H1 (cell line): ENCODE data around the gene INPP4B. TPM values are rescaled to one million over a fixed set of nuclear protein-coding genes. Genes with fewer than 3 reads are reported as not detected.

ENCODE experiments used
- CTCF ChIA-PET: fragments of 300-600 bp; sonication (Branson Sonifier 250); formaldehyde crosslinking; loops from one replicate; lab custom pipeline; 2021; ENCODE audit not compliant: partially characterized antibody; lab: Charles Lee
- POLR2A ChIA-PET: fragments of 300-600 bp; sonication (Branson Sonifier 250); formaldehyde crosslinking; loops from one replicate; lab custom pipeline; 2021; ENCODE audit warnings: inconsistent platforms; ENCODE audit not compliant: partially characterized antibody; lab: Charles Lee
- DNase-seq, 2 experiments: peaks; one replicate each; pipeline versions ENCODE4 v3.0.0 to v3.0.0-alpha.2; 2010 to 2022; ENCODE audit warnings: low spot score in 2 of 2, low read depth in 1 of 2, mixed read lengths in 1 of 2
- FAIRE-seq: peaks from 2 replicates; lab custom pipeline; 2011; peaks lifted over from hg19 to GRCh38; lab: Jason Lieb, UNC
- H2AFZ ChIP-seq: 2 replicates; pipeline ENCODE4 v1.8.1; 2012; ENCODE audit warnings: low read length, inconsistent platforms
- H2AK5ac ChIP-seq: 2 replicates; pipeline ENCODE4 v1.6.1; 2013; ENCODE audit warnings: low read depth, low read length
- H2BK120ac ChIP-seq: replicated peaks from 2 replicates; pipeline ENCODE3; 2013; ENCODE audit warnings: low read depth, low read length, inconsistent platforms
- H2BK12ac ChIP-seq: 2 replicates; pipeline ENCODE4 v1.6.1; 2013; ENCODE audit warnings: low read depth, low read length
- H2BK15ac ChIP-seq: 2 replicates; pipeline ENCODE4 v1.6.1; 2013; ENCODE audit warnings: low read length
- H2BK20ac ChIP-seq: 2 replicates; pipeline ENCODE4 v1.6.1; 2013; ENCODE audit warnings: low read length
- H2BK5ac ChIP-seq: 2 replicates; pipeline ENCODE4 v1.6.1; 2013; ENCODE audit warnings: low read depth, low read length
- H3K14ac ChIP-seq: 2 replicates; pipeline ENCODE4 v1.6.1; 2013; ENCODE audit warnings: inconsistent platforms; ENCODE audit not compliant: insufficient read length
- H3K18ac ChIP-seq: 2 replicates; pipeline ENCODE4 v1.6.1; 2013; ENCODE audit warnings: low read length; ENCODE audit errors: extremely low read depth
- H3K23ac ChIP-seq: 2 replicates; pipeline ENCODE4 v1.6.1; 2013; ENCODE audit warnings: inconsistent platforms; ENCODE audit not compliant: insufficient read length
- H3K23me2 ChIP-seq: 2 replicates; pipeline ENCODE4 v1.6.1; 2013; ENCODE audit warnings: low read depth, low read length
- H3K27ac ChIP-seq: 2 replicates; pipeline ENCODE4 v1.6.1; 2011; ENCODE audit warnings: low read depth, low read length, inconsistent platforms
- H3K27me3 ChIP-seq, 4 experiments: replicated peaks in 1 of 4; 1 replicate in 1 of 4; 2 replicates in 3 of 4; pipeline versions ENCODE4 v1.6.1 to v1.8.1; 2011 to 2013; ENCODE audit warnings: low read length in 3 of 4, mild to moderate bottlenecking in 3 of 4, inconsistent platforms in 2 of 4, mixed read lengths in 2 of 4, moderate library complexity in 1 of 4; ENCODE audit not compliant: control insufficient read depth in 3 of 4, insufficient read depth in 3 of 4; ENCODE audit errors: extremely low read depth in 1 of 4
- H3K36me3 ChIP-seq, 4 experiments: 2 replicates each; pipeline versions ENCODE4 v1.6.1 to v1.8.1; 2011 to 2013; ENCODE audit warnings: mild to moderate bottlenecking in 4 of 4, low read length in 3 of 4, moderate library complexity in 2 of 4, control low read depth in 1 of 4, inconsistent platforms in 1 of 4; ENCODE audit not compliant: insufficient read depth in 4 of 4, control insufficient read depth in 2 of 4
- H3K4ac ChIP-seq: replicated peaks from 2 replicates; pipeline ENCODE3; 2013; ENCODE audit warnings: low read length, low read depth, mixed read lengths, inconsistent platforms; ENCODE audit not compliant: insufficient read length
- H3K4me1 ChIP-seq, 4 experiments: replicated peaks in 1 of 4; 1 replicate in 1 of 4; 2 replicates in 3 of 4; pipeline versions ENCODE4 v1.6.1 to v1.8.1; 2011 to 2013; ENCODE audit warnings: low read length in 3 of 4, inconsistent platforms in 2 of 4, mixed read lengths in 1 of 4; ENCODE audit not compliant: insufficient read depth in 4 of 4, control insufficient read depth in 3 of 4
- H3K4me2 ChIP-seq, 2 experiments: 2 replicates each; pipeline versions ENCODE4 v1.6.1 to v1.8.1; 2011 to 2013; ENCODE audit warnings: low read depth in 2 of 2, low read length in 2 of 2, control low read depth in 1 of 2, inconsistent platforms in 1 of 2, mild to moderate bottlenecking in 1 of 2; ENCODE audit not compliant: insufficient read depth in 1 of 2
- H3K4me3 ChIP-seq, 4 experiments: fragments of 200-600, 300-600 bp in 1 of 4; sonication (generic), shearing (Covaris generic), sonication (Bioruptor Twin) in 1 of 4; 2 replicates each; pipeline versions ENCODE4 v1.5.1 to v1.8.1; 2011 to 2016; ENCODE audit warnings: low read length in 4 of 4, low read depth in 3 of 4, control low read depth in 2 of 4, inconsistent platforms in 2 of 4, mild to moderate bottlenecking in 2 of 4, mixed read lengths in 1 of 4, moderate library complexity in 1 of 4; ENCODE audit not compliant: insufficient read depth in 2 of 4; ENCODE audit errors: extremely low read depth in 1 of 4
- H3K56ac ChIP-seq: replicated peaks from 2 replicates; pipeline ENCODE3; 2013; ENCODE audit warnings: low read depth, mild to moderate bottlenecking, mixed read lengths, low read length, inconsistent platforms; ENCODE audit not compliant: insufficient read length
- H3K79me1 ChIP-seq: 2 replicates; pipeline ENCODE4 v1.6.1; 2013; ENCODE audit warnings: low read depth, low read length, control low read depth
- H3K79me2 ChIP-seq, 2 experiments: 2 replicates each; pipeline versions ENCODE4 v1.6.1 to v1.8.1; 2012 to 2013; ENCODE audit warnings: low read length in 2 of 2, mild to moderate bottlenecking in 2 of 2, inconsistent platforms in 1 of 2; ENCODE audit not compliant: insufficient read depth in 2 of 2, control insufficient read depth in 1 of 2
- H3K9ac ChIP-seq, 4 experiments: replicated peaks in 1 of 4; 1 replicate in 1 of 4; 2 replicates in 3 of 4; pipeline versions ENCODE4 v1.6.1 to v1.8.1; 2011 to 2013; ENCODE audit warnings: low read depth in 3 of 4, low read length in 3 of 4, control low read depth in 2 of 4, mild to moderate bottlenecking in 2 of 4, moderate library complexity in 2 of 4, inconsistent platforms in 1 of 4; ENCODE audit errors: extremely low read depth in 1 of 4
- H3K9me3 ChIP-seq, 2 experiments: 2 replicates each; pipeline versions ENCODE4 v1.6.1 to v1.8.1; 2012 to 2013; ENCODE audit warnings: mild to moderate bottlenecking in 2 of 2, moderate library complexity in 2 of 2, control low read depth in 1 of 2, inconsistent platforms in 1 of 2, low read depth in 1 of 2, low read length in 1 of 2, mixed read lengths in 1 of 2; ENCODE audit not compliant: insufficient read depth in 2 of 2
- H4K20me1 ChIP-seq, 2 experiments: replicated peaks in 1 of 2; 2 replicates each; pipeline versions ENCODE3 to v1.8.1; 2011 to 2013; ENCODE audit warnings: inconsistent platforms in 2 of 2, low read length in 2 of 2, mild to moderate bottlenecking in 1 of 2; ENCODE audit not compliant: insufficient read depth in 2 of 2, control insufficient read depth in 1 of 2
- H4K5ac ChIP-seq: 2 replicates; pipeline ENCODE4 v1.6.1; 2013; ENCODE audit warnings: low read length, low read depth, mixed read lengths, inconsistent platforms; ENCODE audit not compliant: insufficient read length
- H4K8ac ChIP-seq: 2 replicates; pipeline ENCODE4 v1.8.0; 2013; ENCODE audit warnings: mild to moderate bottlenecking, moderate library complexity, low read length, inconsistent platforms; ENCODE audit not compliant: insufficient read depth; ENCODE audit errors: extremely low read depth
- H4K91ac ChIP-seq: replicated peaks from 2 replicates; pipeline ENCODE3; 2013; ENCODE audit warnings: low read length, mixed read lengths, inconsistent platforms; ENCODE audit not compliant: insufficient read length
- CBX8 ChIP-seq: fragments of 300-800, 300-1000 bp; sonication (generic); IDR thresholded peaks from 2 replicates; pipeline ENCODE4 v1.7.1; 2016; ENCODE audit warnings: low read depth, low read length, borderline replicate concordance
- JUN ChIP-seq: IDR thresholded peaks from 2 replicates; pipeline ENCODE4 v1.6.1; 2011; ENCODE audit warnings: low read depth, mild to moderate bottlenecking, improper control_type of control experiment, low read length
- KDM1A ChIP-seq: fragments of 200-600, 300-600 bp; sonication (generic); IDR thresholded peaks from 2 replicates; pipeline ENCODE4 v1.7.1; 2016; ENCODE audit warnings: mild to moderate bottlenecking, low read length, borderline replicate concordance
- KDM4A ChIP-seq: IDR thresholded peaks from one replicate; pipeline ENCODE4 v1.7.1; 2012; ENCODE audit warnings: low read depth, mild to moderate bottlenecking, moderate library complexity, low read length, inconsistent platforms; ENCODE audit not compliant: severe bottlenecking
- POLR2A ChIP-seq, 2 experiments: IDR thresholded peaks; 1 replicate in 1 of 2; 2 replicates in 1 of 2; pipeline ENCODE4 v1.6.1; 2011; ENCODE audit warnings: low read depth in 2 of 2, low read length in 2 of 2, mild to moderate bottlenecking in 2 of 2; ENCODE audit errors: control extremely low read depth in 1 of 2
- POU5F1 ChIP-seq: IDR thresholded peaks from 2 replicates; pipeline ENCODE4 v1.6.1; 2011; ENCODE audit warnings: low read depth, mild to moderate bottlenecking, low read length, moderate library complexity
- RBBP5 ChIP-seq: IDR thresholded peaks from 2 replicates; pipeline ENCODE4 v1.7.1; 2012; ENCODE audit warnings: low read depth, mild to moderate bottlenecking, inconsistent platforms, low read length, moderate library complexity, borderline replicate concordance
- RNF2 ChIP-seq: fragments of 200-900, 300-1000 bp; sonication (generic); IDR thresholded peaks from 2 replicates; pipeline ENCODE4 v1.7.1; 2016; ENCODE audit warnings: borderline replicate concordance, low read depth, mild to moderate bottlenecking, antibody characterized with exemption, low read length; ENCODE audit not compliant: poor library complexity, severe bottlenecking; ENCODE audit errors: missing control alignments
- TEAD4 ChIP-seq: IDR thresholded peaks from 2 replicates; pipeline ENCODE4 v1.6.1; 2012; ENCODE audit warnings: low read depth, low read length, inconsistent platforms, mixed read lengths
- ZNF274 ChIP-seq: IDR thresholded peaks from 2 replicates; pipeline ENCODE4 v1.7.0; 2012; ENCODE audit warnings: low read length, borderline replicate concordance; ENCODE audit errors: extremely low read depth
- WGBS, 2 experiments: shearing (Covaris generic) in 1 of 2; methylation state at CpG; one replicate each; pipeline versions ENCODE4 v1.1.6 to v1.1.7; 2013 to 2015; ENCODE audit warnings: low lambda C conversion rate in 2 of 2, mixed read lengths in 2 of 2, inconsistent platforms in 1 of 2, low coverage in 1 of 2, missing lambda C conversion rate in 1 of 2; ENCODE audit not compliant: insufficient replicate concordance in 2 of 2, insufficient coverage in 1 of 2, insufficient read length in 1 of 2; ENCODE audit errors: extremely low coverage in 1 of 2, missing lambda C conversion rate in 1 of 2; 5-methylcytosine and 5-hydroxymethylcytosine counted together
- polyA plus RNA-seq, 7 experiments: library from polyadenylated mRNA; depleted of rRNA in 3 of 7; stranded (reverse) in 5 of 7; unstranded in 2 of 7; fragments of >200 nt in 5 of 7; fragments of 200-250 nt in 2 of 7; gene quantifications; 1 replicate in 5 of 7; 2 replicates in 1 of 7; 4 replicates in 1 of 7; pipeline versions ENCODE4 v1.2.1 to v1.2.3, GENCODE V29; 2011 to 2013; ENCODE audit warnings: missing spikeins in 2 of 7, mixed read lengths in 2 of 7
- total RNA-seq: library from RNA; stranded (reverse); fragmentation: NEBNext Ultra II Directional; extraction: Animal tissue kit (Norgen Biotek cat#: 25700); gene quantifications from 2 replicates; pipeline ENCODE4 v1.2.1, GENCODE V29; 2021

Gene INPP4B
- total and polyA plus RNA-seq, 2 of the 8 experiments (the other 6 are each of a cell fraction or from before 2014, with no cell fraction given): 0.11 to 0.54 TPM

DNA sequence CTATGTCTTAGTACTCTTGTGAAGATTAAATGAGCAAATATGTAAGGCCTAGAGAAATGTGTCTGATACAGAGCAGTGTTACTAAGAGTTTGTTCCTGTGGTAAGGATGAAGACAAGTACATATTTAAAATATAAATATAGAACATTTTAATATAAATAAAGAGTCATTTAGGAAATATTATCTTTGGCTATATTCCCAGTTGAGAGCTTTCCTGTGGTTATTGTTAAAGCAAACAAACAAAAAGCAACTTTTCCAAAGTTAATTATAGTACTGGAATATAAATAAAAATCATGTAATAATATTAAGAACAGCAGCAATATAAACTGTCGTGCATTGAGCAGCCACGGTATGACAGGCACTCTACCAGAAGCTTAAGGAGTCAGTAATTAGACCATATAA lies 472.5 kb downstream of the INPP4B start:
- WGBS, 2 experiments: 92% methylated on average over 2 of the region's 2 CpGs; no CpG with 5 or more reads in 1 of the 2 experiments
- Histone ChIP-seq H4K20me1 (no peaks in the 10 kb centered on the region), H2BK12ac (no peak overlapping the region), H2BK5ac (no peak overlapping the region), H3K9ac (no peak overlapping the region), H2BK20ac (no peak overlapping the region), H3K4me3 (no peak overlapping the region), H3K14ac (no peak overlapping the region), H3K9me3 (no peaks in the 10 kb centered on the region; a peak in 1 of 4 replicates), H3K56ac (no peak overlapping the region), H3K79me2 (no peaks in the 10 kb centered on the region), H4K5ac (no peak overlapping the region), H3K23ac (no peak overlapping the region), H2BK120ac (no peak overlapping the region), H3K27me3 (no peaks in the 10 kb centered on the region), H2BK15ac (no peak overlapping the region), H3K27ac (no peak overlapping the region), H3K79me1 (no peaks in the 10 kb centered on the region), H3K4me1 (no peaks in the 10 kb centered on the region), H3K36me3 (no peaks in the 10 kb centered on the region), H4K8ac (no peak overlapping the region), H2AFZ (no peak overlapping the region), H3K4ac (no peak overlapping the region), H3K23me2 (peaks cover 2% of the 10 kb centered on the region; the same call in 1 of the 2 replicates), H3K18ac (no peak overlapping the region), H2AK5ac (no peak overlapping the region), H4K91ac (no peak overlapping the region), H3K4me2 (no peak overlapping the region)
- FAIRE-seq: no peak
- no peak for DNase-seq
- TF ChIP-seq POLR2A (IDR thresholded peaks at IDR 0.05; ENCODE audit: control extremely low read depth in 1 of 2, low read depth in 2 of 2, low read length in 2 of 2) (no peak), ZNF274 (no peak), POU5F1 (no peak), RNF2 (no peak), KDM4A (no peak), TEAD4 (no peak), KDM1A (no peak), JUN (no peak), CBX8 (no peak), RBBP5 (no peak)
- POLR2A ChIA-PET: no interaction called here
- CTCF ChIA-PET: interaction anchor here (3.0 kb wide), 1 partner anchor 19 kb away, joined by 7 read pairs; no protein-coding TSS in a partner anchor
